Measurements from ENCODE around the gene TEX53. TPM values are rescaled to one million over a fixed set of nuclear protein-coding genes. Genes with fewer than 3 reads are reported as not detected.

The TEX53 gene
- total RNA-seq, 1 experiment from 2014 or later = not detected

- ChIA-PET CTCF (no interaction called here), POLR2A (no interaction called here), RAD21 (ENCODE audit: low non-redundant PET in 1 of 2, low total read pairs in 2 of 2, uncharacterized antibody in 2 of 2, unreplicated experiment in 2 of 2) (no interaction called here)
- Histone ChIP-seq H3K9me3 (ENCODE audit: control insufficient read depth in 1 of 2, insufficient read depth in 1 of 2, low read depth in 1 of 2, low read length in 2 of 2) (no peaks in the 10 kb centered on the region), H3K4me1 (ENCODE audit: control insufficient read depth in 1 of 2, insufficient read depth in 2 of 2, low read length in 2 of 2) (peaks cover 11 to 24% of the 10 kb centered on the region in 2 experiments), H2AFZ (ENCODE audit: low read depth, low read length, poor library complexity, severe bottlenecking) (no peak overlapping the region), H3K9me2 (ENCODE audit: insufficient read depth) (no peaks in the 10 kb centered on the region), H3K79me2 (ENCODE audit: insufficient read depth, low read length) (peaks cover 6% of the 10 kb centered on the region; the same call in 1 of the 2 replicates), H3K27me3 (ENCODE audit: insufficient read depth, low read length) (no peaks in the 10 kb centered on the region), H3K27ac (ENCODE audit: low read depth, low read length) (no peak overlapping the region), H4K20me1 (ENCODE audit: insufficient read depth) (no peaks in the 10 kb centered on the region), H3K4me3 (replicated peaks in 1 of 2; ENCODE audit: low read depth in 1 of 2, low read length in 2 of 2) (no peak overlapping the region), H3K36me3 (ENCODE audit: control insufficient read depth in 1 of 2, insufficient read depth in 2 of 2, low read length in 2 of 2) (no peaks in the 10 kb centered on the region), H3K4me2 (ENCODE audit: low read length) (no peak overlapping the region), H3K9ac (ENCODE audit: low read length) (no peak overlapping the region)
- TF ChIP-seq POLR2AphosphoS5 (IDR thresholded peaks at IDR 0.05; ENCODE audit: low read depth, low read length) (no peak), JUND (IDR thresholded peaks at IDR 0.05) (no peak), ELF1 (IDR thresholded peaks at IDR 0.05; ENCODE audit: borderline replicate concordance, low read depth) (no peak), SP1 (IDR thresholded peaks at IDR 0.05; ENCODE audit: low read depth) (no peak), FOSL1 (IDR thresholded peaks at IDR 0.05; ENCODE audit: low read depth) (no peak), SIN3A (IDR thresholded peaks at IDR 0.05; ENCODE audit: low read depth) (no peak), EZH2phosphoT487 (IDR thresholded peaks at IDR 0.05; ENCODE audit: borderline replicate concordance) (no peak), YY1 (IDR thresholded peaks at IDR 0.05; ENCODE audit: extremely low read depth, insufficient replicate concordance, low read depth, low read length) (no peak), ZBTB33 (IDR thresholded peaks at IDR 0.05; ENCODE audit: extremely low read depth, insufficient replicate concordance, low read length) (no peak), ZNF274 (IDR thresholded peaks at IDR 0.05; ENCODE audit: low read depth, low read length) (no peak), ZFX (IDR thresholded peaks at IDR 0.05) (no peak), POLR2A (IDR thresholded peaks at IDR 0.05; ENCODE audit: borderline replicate concordance, extremely low read depth, insufficient read depth, insufficient read length) (no peak), EGR1 (IDR thresholded peaks at IDR 0.05; ENCODE audit: low read depth) (no peak), TCF7L2 (IDR thresholded peaks at IDR 0.05; ENCODE audit: borderline replicate concordance, extremely low read depth, insufficient read depth, insufficient read length) (no peak), RAD21 (IDR thresholded peaks at IDR 0.05; ENCODE audit: low read depth) (no peak), MAX (IDR thresholded peaks at IDR 0.05) (no peak), REST (IDR thresholded peaks at IDR 0.05; ENCODE audit: low read depth) (no peak)
- intact Hi-C loops (cut with micrococcal nuclease) = no loop called here
- ATAC-seq (no peak), DNase-seq (ENCODE audit: low read depth, low spot score) (no peak)
- no TSS peak for BruUV-seq (replicated peaks)
These were observed 49.7 kb downstream of the TEX53 start for GRCh38 chr9:114607671-114608524.
